HG03354 (cell line): Measurements from ENCODE around the gene GRIP2.
"Not testable (repeated sequence)": the region's sequence is repeated elsewhere in the genome, so short reads cannot be mapped to it uniquely, and the experiment has no call there.

Experiments
- ATAC-seq: cut with Tn5 transposase; IDR thresholded peaks from one replicate; pipeline ENCODE4 v1.9.1; 2021; ENCODE audit warnings: mild to moderate bottlenecking; ENCODE audit not compliant: unreplicated experiment, poor library complexity, severe bottlenecking

The GRIP2 gene

GRCh38 chr3:14524311-14524711, 15.8 kb downstream of the GRIP2 start:
- no peak for ATAC-seq

DNA sequence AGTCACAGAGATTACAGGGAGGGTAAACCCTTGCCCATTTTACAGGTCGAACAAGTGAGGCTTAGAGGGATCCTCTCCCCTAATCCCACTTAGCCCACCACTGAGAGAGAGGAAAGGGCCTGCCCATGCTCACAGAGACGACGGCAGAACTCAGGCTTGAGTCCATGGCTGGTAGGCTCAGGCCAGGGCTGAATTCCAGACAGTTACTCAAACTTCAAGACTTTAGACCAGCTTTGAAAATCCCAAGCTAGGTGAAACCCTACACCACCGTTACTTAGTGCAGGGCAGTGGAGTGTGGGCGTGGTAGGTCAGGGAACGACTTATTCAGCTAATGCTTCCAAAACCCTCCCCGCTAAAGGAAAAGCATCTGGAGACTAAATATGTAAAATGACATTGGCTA, 16.4 kb downstream of the GRIP2 start:
- no peak for ATAC-seq

DNA sequence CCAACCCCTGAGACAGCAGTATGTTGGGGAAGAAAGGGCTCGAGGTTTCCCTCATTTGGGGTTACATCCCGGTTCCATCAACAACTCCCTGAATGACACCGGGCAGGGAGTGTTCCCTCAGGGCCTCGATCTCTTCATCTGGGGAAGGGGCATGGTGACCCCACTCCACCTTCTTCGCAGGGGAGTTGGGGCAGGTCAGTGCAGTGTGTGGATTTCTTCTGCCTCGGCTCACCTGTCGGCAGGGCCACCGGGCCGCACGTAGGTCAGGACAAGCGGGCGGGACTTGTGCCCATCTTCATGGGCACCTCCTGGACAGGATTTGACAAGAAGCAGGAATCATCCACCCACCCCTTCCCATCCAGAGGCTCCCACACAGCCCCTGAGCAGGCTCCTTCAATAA, 17.4 kb downstream of the GRIP2 start:
- no peak for ATAC-seq

DNA sequence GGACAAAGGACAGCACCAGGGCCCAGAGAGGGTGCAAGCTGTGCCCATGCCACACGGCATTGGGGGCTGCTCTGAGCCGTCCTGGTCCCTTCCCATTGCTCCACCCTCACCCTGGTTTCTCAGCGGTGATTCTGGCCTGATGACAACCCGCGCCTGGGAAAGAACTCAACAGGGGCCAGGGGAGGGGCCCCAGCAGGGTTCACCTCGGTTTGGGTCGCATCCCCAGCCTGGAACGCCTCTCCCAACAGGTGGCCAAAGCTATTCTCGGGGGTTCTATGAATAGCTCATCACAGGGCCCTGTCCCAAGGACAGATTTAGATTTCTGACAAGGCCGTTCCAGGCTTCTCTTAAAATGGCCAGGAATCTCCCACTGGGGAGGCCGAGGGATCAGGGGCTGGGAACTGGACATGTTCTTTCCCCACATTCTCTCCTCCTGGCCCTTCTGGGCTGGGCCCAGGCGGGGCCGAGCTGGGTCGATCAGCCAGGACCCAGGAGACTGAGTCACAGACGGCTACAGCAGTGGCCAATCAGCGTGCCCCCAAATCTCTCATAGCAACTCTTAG, 17.9 kb downstream of the GRIP2 start:
- ATAC-seq: no peak

- no peak for ATAC-seq
Observed at GRCh38 chr3:14521611-14522010, 18.5 kb downstream of the GRIP2 start.

DNA sequence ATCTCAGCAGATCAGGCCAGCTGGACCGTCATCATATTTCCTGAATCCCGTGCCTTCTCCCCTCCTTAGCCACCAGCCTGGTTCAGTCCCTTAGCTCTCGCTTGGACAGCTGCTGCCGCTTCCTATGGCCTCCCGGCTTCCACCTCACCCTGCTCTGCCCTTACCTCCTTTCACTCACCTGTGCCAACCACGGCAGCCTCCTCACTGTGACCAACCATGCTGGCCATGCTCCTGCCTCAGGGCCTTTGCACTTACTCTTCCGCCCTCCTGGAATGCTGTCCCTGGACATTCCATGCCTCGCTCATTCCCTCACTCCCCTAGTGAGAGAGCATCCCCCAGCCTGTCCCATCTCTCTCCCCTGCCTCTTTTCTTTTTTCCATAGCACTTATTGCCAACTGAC, 19.2 kb downstream of the GRIP2 start:
- ATAC-seq: no peak

DNA sequence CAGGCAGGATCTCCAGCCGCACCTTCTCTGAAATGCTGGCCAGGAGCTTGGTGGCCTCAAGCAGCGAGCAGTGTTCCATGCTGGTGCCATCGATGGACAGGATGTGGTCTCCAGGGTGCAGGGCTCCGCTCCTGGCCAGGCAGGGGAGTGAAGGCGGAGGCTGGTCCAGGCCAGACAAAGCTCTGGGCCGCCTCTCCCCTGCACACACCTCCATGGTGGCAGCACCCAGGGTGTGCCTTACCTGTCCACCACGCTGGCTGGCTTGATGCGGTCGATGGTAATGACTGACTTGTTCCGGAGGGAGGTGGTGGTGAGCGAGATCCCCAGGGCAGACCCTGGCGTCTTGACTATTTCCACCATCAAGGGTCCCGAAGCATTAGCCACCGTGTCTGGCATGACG, 20.0 kb downstream of the GRIP2 start:
- no peak for ATAC-seq

- no peak for ATAC-seq
Observed at GRCh38 chr3:14519406-14519805, 20.7 kb downstream of the GRIP2 start.

DNA sequence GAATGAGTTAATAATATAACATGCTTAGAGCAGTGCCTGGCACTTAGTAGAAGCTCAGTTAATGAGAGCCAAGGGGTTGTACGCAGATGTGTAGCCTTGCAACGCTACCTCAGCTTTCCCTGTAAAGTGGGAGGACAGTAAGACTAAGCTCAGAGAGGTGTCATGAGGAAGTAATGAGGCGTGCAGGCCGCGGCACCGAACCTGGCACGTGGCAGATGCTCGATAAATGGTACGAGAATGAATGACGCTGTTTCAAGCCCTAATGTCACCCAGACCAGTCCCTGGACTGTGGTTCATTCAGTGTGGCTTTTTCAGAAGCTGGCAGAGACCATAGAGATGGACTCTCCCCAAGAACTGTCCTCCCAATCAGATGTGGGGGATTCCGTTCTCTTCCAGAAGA, 21.2 kb downstream of the GRIP2 start:
- no peak for ATAC-seq

- ATAC-seq: no peak
Observed at GRCh38 chr3:14518432-14518802, 21.7 kb downstream of the GRIP2 start.

DNA sequence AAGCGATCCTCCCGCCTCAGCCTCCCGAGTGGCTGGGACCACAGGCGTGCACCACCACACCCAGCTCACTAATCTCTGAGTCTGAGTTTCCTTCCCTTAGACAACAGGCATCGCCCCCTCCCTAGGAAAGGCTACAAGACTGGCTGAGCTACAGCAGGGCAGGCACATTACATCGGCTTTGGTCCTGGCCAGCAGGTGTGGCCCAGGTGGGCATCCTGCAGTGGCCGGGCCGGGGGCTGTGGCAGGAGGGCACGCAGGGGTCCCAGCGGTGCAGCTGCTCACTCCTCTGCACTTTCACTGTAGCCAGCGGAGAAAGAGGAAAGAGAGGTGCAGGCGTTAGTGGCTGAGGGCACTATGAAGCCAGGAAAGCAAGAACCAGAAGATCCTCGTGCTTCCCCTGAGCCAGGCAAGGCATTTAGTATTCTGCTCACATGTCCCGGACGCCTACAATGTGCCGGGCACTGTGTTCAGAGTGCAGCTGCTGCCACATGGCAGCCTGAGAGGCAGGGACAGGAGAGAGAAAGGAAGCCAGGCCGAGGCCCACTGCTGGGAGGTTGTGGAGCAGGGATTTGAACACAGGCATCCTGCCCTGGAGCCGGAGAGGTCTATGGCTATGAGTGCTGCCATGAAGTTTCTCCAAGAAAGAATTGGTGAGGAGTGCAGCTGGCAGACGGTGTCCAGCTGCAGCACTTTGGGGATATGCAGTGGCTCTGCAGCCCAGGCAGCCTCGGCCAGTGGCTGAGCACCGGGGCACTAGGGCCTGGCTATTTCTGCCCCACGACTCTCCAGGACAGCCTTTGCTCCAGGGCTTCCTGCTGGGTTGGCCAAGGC, 22.3 kb downstream of the GRIP2 start:
- no peak for ATAC-seq

GRCh38 chr3:14516738-14517345, 23.3 kb downstream of the GRIP2 start:
- no peak for ATAC-seq

DNA sequence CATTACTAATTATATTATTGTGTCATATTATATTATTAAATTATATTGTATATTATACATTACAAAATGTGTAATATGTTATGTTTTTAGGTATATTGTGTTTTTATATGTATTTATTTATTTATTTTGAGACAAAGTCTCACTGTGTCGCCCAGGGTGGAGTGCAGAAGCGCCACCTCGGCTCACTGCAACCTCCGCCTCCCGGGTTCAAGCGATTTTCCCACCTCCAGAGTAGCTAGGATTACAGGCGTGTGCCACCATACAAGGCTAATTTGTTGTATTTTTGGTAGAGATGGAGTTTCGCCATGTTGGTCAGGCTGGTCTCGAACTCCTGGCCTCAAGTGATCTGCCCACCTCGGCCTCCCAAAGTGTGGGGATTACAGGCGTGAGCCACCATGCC, 24.6 kb downstream of the GRIP2 start:
- not testable (repeated sequence) for ATAC-seq

- no peak for ATAC-seq
Observed at GRCh38 chr3:14514323-14514720, 25.8 kb downstream of the GRIP2 start.

DNA sequence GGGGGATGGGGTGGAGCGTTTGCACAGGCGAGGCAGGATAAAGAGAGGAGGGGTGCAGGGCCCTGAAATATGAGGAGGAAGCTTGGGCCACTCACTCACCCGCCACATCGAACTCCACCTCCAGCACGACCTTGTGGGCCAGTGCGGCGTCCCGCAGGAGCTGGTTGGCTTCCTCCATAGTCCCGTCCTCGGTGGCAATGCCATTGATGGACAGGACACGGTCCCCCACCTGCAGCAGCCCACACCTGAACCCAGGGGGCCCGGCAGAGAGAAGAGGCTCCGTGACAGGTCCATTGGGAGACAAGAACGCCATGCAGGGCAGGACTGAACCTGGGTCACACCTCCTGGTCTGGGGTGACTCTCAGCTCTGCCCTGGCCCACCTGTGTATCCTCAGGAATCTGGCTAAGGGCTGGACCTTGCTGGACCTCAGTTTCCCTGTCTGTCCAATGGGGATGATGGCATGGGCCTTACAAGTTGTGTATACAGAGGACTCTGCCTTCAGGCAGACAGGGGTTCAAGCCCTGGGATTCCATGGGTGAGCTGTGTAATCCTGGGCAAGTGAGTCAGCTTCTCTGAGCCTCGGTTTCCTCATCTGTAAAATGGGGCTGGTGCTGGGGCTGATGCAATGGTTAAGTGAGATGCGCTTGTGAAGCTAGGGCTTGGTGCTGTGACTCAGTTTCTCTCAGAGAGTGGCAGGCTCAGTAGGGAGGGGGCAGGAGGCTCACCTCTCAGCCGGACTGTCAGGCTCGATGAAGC, 26.4 kb downstream of the GRIP2 start:
- no peak for ATAC-seq

DNA sequence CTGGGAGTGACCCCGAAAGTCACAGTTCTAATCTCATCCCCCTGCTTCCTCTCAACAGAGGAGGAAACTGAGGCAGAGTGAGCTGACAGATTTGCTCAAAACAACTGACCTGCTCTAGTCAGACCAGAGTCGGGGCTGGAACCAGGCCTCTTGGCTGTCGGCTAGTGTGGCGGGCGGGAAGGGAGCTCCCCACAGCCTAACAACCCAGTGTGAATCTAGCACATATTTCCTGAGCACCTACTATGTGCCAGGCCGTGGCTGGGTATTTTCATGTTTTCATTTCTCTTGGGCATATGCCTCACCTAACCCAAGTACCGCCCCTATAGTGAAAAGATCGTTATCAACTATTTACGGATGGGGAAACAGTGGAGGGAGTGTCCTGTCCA, 27.2 kb downstream of the GRIP2 start:
- no peak for ATAC-seq

GRCh38 chr3:14512281-14512941, 27.7 kb downstream of the GRIP2 start:
- no peak for ATAC-seq

DNA sequence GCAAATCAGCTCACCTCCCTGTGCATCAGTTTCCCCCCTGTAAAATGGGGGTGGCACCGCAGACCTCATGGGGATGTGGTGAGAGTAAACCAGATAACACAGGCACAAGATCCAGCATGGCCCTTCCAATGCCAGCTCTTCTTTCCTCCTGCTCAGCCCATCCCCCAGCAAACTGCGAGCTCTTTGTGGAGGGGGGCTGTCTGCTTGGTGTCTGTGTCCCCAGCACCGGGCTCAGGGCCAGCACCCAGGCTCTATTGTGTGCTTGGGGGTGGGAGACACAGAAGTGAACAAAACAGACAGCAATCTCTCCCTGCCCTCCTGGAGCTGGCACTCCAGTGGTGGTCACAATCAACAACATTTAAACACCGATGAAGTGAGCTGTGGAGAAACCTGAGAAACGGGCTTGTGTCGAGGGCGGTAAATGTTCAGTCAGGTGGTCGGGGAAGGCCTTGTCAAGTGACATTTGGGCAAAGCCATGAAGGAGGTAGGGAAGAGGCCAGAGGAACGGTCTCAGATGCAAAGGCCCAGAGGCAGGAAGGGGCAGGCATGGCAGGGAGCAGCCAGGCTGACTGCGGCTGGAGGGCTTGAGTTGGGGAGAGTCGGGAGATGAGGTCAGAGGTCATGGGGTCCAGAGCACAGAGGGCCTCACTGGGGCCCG, 28.4 kb downstream of the GRIP2 start:
- no peak for ATAC-seq

- ATAC-seq: no peak
Observed at GRCh38 chr3:14510838-14511622, 29.1 kb downstream of the GRIP2 start.
